ENCODE measurements around the gene SEPTIN5. TPM values are rescaled to one million over a fixed set of nuclear protein-coding genes. Genes with fewer than 3 reads are reported as not detected.

SEPTIN5 gene
- total RNA-seq, 1 experiment from 2014 or later = 2.0 TPM

DNA sequence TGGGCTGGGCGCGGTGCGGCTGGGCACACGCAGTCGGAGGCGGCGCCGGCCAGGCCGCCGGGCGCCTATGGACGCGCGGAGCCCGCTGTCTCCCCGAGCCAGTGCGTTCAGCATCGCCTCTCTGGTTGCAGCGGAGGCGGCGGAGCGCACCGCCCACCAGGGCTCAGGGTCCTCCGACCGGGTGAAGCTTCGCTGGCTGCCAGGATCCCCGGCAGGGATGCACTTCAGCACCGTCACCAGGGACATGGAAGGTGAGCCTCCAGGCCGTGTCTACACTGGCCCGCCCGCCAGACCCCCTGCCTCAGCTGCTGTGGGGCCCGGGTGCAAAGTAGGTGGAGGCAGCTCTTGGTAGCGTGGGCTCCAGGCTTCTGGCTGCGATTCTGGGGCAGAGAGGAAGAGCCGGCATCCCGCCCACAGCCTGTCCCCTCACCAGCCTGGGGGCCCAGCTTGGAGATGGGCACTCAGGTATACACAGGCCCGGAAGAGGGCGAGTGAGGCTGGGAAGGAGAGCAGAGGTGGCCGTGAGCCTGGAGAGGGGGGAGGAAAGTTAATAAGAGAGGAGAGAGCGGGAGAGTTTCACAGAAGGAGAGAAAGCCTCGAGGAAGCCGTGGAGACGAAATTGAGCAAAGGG is 45.2 kb downstream of the SEPTIN5 start:
- no peak for TF ChIP-seq EZH2 (IDR thresholded peaks at IDR 0.05; ENCODE audit: low read depth)
- TF ChIP-seq CTCF (conservative IDR thresholded peaks at IDR 0.05) = no peak
- intact Hi-C loops (cut with micrococcal nuclease; ENCODE audit: unreplicated experiment) = loop anchor here (10.0 kb wide), 1 partner anchor 125 kb away; no protein-coding TSS in a partner anchor
- POLR2A ChIA-PET (ENCODE audit: unreplicated experiment) = no interaction called here
- peaks cover 14% of the 10 kb centered on the region for H3K27me3 ChIP-seq (ENCODE audit: insufficient read depth, low read depth)
- no peaks in the 10 kb centered on the region for H4K20me1 ChIP-seq (ENCODE audit: insufficient read depth)
- no TSS peak for BruUV-seq (replicated peaks)
- no peak overlapping the region for H3K4me2 ChIP-seq
- no peak overlapping the region for H2AFZ ChIP-seq
- no peaks in the 10 kb centered on the region for H3K9me3 ChIP-seq (ENCODE audit: insufficient read depth, low read depth)
- H3K27ac ChIP-seq = no peak overlapping the region
- H3K79me2 ChIP-seq (ENCODE audit: low read depth) = no peaks in the 10 kb centered on the region
- H3K4me3 ChIP-seq = no peak overlapping the region
- no peaks in the 10 kb centered on the region for H3F3A ChIP-seq (ENCODE audit: insufficient read depth, low read depth)
- DNase-seq = no peak
- no peaks in the 10 kb centered on the region for H3K4me1 ChIP-seq (replicated peaks; ENCODE audit: insufficient read depth)
- H3K36me3 ChIP-seq (ENCODE audit: low read depth) = no peaks in the 10 kb centered on the region
- no peaks in the 10 kb centered on the region for H3K9me2 ChIP-seq (ENCODE audit: insufficient read depth)
- CTCF ChIA-PET = no interaction called here

GRCh38 chr22:19760058-19760950 is 46.0 kb downstream of the SEPTIN5 start, which contains the start of gene TBX1:
TSS of gene TBX1 (plus strand) at chr22:19760778. CDS start at chr22:19760844, 66 bp downstream.
- intact Hi-C loops (cut with micrococcal nuclease; ENCODE audit: unreplicated experiment) = loop anchor here (10.0 kb wide), 1 partner anchor 124 kb away; no protein-coding TSS in a partner anchor

More at GRCh38 chr22:19760058-19760950, 46.0 kb downstream of the SEPTIN5 start, which contains the start of gene TBX1:
- H3K36me3 ChIP-seq (ENCODE audit: low read depth) = no peaks in the 10 kb centered on the region
- ChIA-PET CTCF (no interaction called here), POLR2A (ENCODE audit: unreplicated experiment) (no interaction called here)
- H3K9me3 ChIP-seq (ENCODE audit: insufficient read depth, low read depth) = no peaks in the 10 kb centered on the region
- no peak within 1 kb of the TSS; the same call in 1 of the 2 replicates for H3K4me2 ChIP-seq
- no peaks in the 10 kb centered on the region for H4K20me1 ChIP-seq (ENCODE audit: insufficient read depth)
- no peak within 1 kb of the TSS for H3K27ac ChIP-seq
- H3K4me1 ChIP-seq (replicated peaks; ENCODE audit: insufficient read depth) = no peaks in the 10 kb centered on the region
- H3K27me3 ChIP-seq (ENCODE audit: insufficient read depth, low read depth) = peaks cover 22% of the 10 kb centered on the region
- no peak within 1 kb of the TSS for H2AFZ ChIP-seq
- H3K9me2 ChIP-seq (ENCODE audit: insufficient read depth) = no peaks in the 10 kb centered on the region
- TF ChIP-seq CTCF (conservative IDR thresholded peaks at IDR 0.05) (no peak), EZH2 (IDR thresholded peaks at IDR 0.05; ENCODE audit: low read depth) (peak; percentile 88; the same call in 1 of the 2 replicates)
- H3F3A ChIP-seq (ENCODE audit: insufficient read depth, low read depth) = no peaks in the 10 kb centered on the region
- DNase-seq = no peak
- H3K4me3 ChIP-seq = no peak within 1 kb of the TSS
- BruUV-seq (replicated peaks) = no TSS peak
- H3K79me2 ChIP-seq (ENCODE audit: low read depth) = no peaks in the 10 kb centered on the region

All from PC-9 (cell line).